ENCODE results near the gene ARHGAP26.

Gene ARHGAP26

GRCh38 chr5:143156572-143156971, 386.4 kb downstream of the ARHGAP26 start:
- no peak for TF ChIP-seq CTCF (IDR thresholded peaks at IDR 0.05; ENCODE audit: extremely low read depth, insufficient read depth, missing control alignments)
- in situ Hi-C loops (cut with MboI; ENCODE audit: low pct_unique_long_range_greater_than_20kb, low sequenced_read_pairs, unreplicated experiment) = no loop called here
- no peak for DNase-seq (ENCODE audit: low spot score)

GRCh38 chr5:143159031-143159430, 388.9 kb downstream of the ARHGAP26 start:
- in situ Hi-C loops (cut with MboI; ENCODE audit: low pct_unique_long_range_greater_than_20kb, low sequenced_read_pairs, unreplicated experiment) = no loop called here
- no peak for DNase-seq (ENCODE audit: low spot score)
- TF ChIP-seq CTCF (IDR thresholded peaks at IDR 0.05; ENCODE audit: extremely low read depth, insufficient read depth, missing control alignments) = no peak

- in situ Hi-C loops (cut with MboI; ENCODE audit: low pct_unique_long_range_greater_than_20kb, low sequenced_read_pairs, unreplicated experiment) = no loop called here
- TF ChIP-seq CTCF (IDR thresholded peaks at IDR 0.05; ENCODE audit: extremely low read depth, insufficient read depth, missing control alignments) = no peak
- no peak for DNase-seq (ENCODE audit: low spot score)
These were observed 391.8 kb downstream of the ARHGAP26 start for GRCh38 chr5:143161885-143162540.

GRCh38 chr5:143162810-143163209, 392.6 kb downstream of the ARHGAP26 start:
- no peak for TF ChIP-seq CTCF (IDR thresholded peaks at IDR 0.05; ENCODE audit: extremely low read depth, insufficient read depth, missing control alignments)

GRCh38 chr5:143164557-143164956, 394.4 kb downstream of the ARHGAP26 start:
- no peak for TF ChIP-seq CTCF (IDR thresholded peaks at IDR 0.05; ENCODE audit: extremely low read depth, insufficient read depth, missing control alignments)
- DNase-seq (ENCODE audit: low spot score) = no peak
- in situ Hi-C loops (cut with MboI; ENCODE audit: low pct_unique_long_range_greater_than_20kb, low sequenced_read_pairs, unreplicated experiment) = no loop called here

More at GRCh38 chr5:143162810-143163209, 392.6 kb downstream of the ARHGAP26 start:
- in situ Hi-C loops (cut with MboI; ENCODE audit: low pct_unique_long_range_greater_than_20kb, low sequenced_read_pairs, unreplicated experiment) = no loop called here
- no peak for DNase-seq (ENCODE audit: low spot score)

- no peak for DNase-seq (ENCODE audit: low spot score)
- TF ChIP-seq CTCF (IDR thresholded peaks at IDR 0.05; ENCODE audit: extremely low read depth, insufficient read depth, missing control alignments) = no peak
- in situ Hi-C loops (cut with MboI; ENCODE audit: low pct_unique_long_range_greater_than_20kb, low sequenced_read_pairs, unreplicated experiment) = no loop called here
These were observed 395.1 kb downstream of the ARHGAP26 start for GRCh38 chr5:143165049-143165880.
